Activated CD4-positive, alpha-beta memory T cell treated with anti-CD3 and anti-CD28 coated beads, Interleukin-2, amount 10 ng/mL, durations not matched to agents 7 days and 5 days (primary cell): ENCODE data around the gene TTN. TPM values are rescaled to one million over a fixed set of nuclear protein-coding genes. Genes with fewer than 3 reads are reported as not detected.

Experiments
- CTCF ChIA-PET: fragments of 350-600 bp; sonication (Branson Sonifier 250); formaldehyde crosslinking; loops from one replicate; lab custom pipeline; 2021; ENCODE audit warnings: antibody characterized with exemption, inconsistent platforms; lab: Charles Lee
- POLR2A ChIA-PET: fragments of 350-600 bp; sonication (Branson Sonifier 250); formaldehyde crosslinking; loops from one replicate; lab custom pipeline; 2021; ENCODE audit warnings: antibody characterized with exemption; lab: Charles Lee
- DNase-seq: peaks from one replicate; pipeline ENCODE4 v3.0.0-alpha.2; 2020
- H3K27ac Mint-ChIP-seq: one replicate; pipeline ENCODE4 v1.8.0; 2021; ENCODE audit warnings: mild to moderate bottlenecking, mixed read lengths
- H3K27me3 Mint-ChIP-seq: one replicate; pipeline ENCODE4 v1.8.0; 2021; ENCODE audit warnings: mixed read lengths
- H3K36me3 Mint-ChIP-seq: one replicate; pipeline ENCODE4 v1.8.0; 2021; ENCODE audit warnings: low read depth, mixed read lengths
- H3K4me1 Mint-ChIP-seq: one replicate; pipeline ENCODE4 v1.8.0; 2021; ENCODE audit warnings: mixed read lengths
- H3K4me3 Mint-ChIP-seq: one replicate; pipeline ENCODE4 v1.8.0; 2021; ENCODE audit warnings: mild to moderate bottlenecking, mixed read lengths
- H3K9me3 Mint-ChIP-seq: one replicate; pipeline ENCODE4 v1.8.0; 2021; ENCODE audit warnings: mixed read lengths
- total RNA-seq, 2 experiments: library from RNA; stranded (reverse); gene quantifications; one replicate each; pipeline ENCODE4 v1.2.3, GENCODE V29; 2021

TTN gene
- total RNA-seq, 2 experiments from 2014 or later = 2.1 to 2.3 TPM

DNA sequence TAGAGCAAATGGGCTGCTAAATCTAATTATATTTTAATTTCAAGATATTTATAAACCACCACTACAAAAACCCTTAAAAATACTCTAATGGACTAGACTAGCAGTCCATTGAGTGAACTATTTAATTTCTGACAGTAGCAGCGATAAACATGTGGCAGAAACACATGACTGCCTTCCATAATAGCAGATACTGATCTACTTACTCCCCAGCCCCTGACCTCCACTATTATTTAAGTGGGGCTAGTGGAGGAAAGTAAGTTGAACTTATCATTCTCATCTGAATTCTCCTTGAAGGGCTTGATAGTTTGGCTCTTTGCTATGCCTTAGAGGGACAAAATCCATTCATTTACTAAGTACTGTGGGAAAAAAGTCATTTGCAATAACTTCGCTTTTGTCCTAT, 90.8 kb downstream of the TTN start:
- CTCF ChIA-PET = no interaction called here

DNA sequence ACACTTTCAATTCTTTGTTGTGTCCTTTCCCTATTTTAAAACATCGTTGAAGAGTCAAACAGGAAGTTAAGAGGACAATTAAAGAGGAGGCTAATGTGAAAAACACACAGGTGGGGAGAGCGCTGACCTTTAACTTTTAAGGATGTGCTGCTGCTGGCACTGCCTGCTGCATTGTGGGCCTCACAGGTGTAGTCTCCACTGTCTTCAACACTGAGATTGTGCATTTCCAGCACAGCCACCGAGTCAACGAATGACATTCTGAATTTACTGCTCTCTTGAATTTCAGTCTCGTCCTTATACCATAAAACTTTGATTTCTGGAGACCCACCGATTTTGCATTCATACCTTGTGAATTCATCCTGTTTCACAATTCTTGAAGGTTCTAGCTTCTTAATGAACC, 91.9 kb downstream of the TTN start:
- ChIA-PET POLR2A (no interaction called here), CTCF (no interaction called here)
- H3K4me1 Mint-ChIP-seq = no peaks in the 10 kb centered on the region
- no peaks in the 10 kb centered on the region for H3K36me3 Mint-ChIP-seq
- DNase-seq = no peak
- H3K27me3 Mint-ChIP-seq = no peaks in the 10 kb centered on the region
- H3K9me3 Mint-ChIP-seq = no peaks in the 10 kb centered on the region
- H3K27ac Mint-ChIP-seq = no peak overlapping the region
- H3K4me3 Mint-ChIP-seq = no peak overlapping the region

More for the DNA sequence above, 90.8 kb downstream of the TTN start:
- Mint-ChIP-seq H3K36me3 (no peaks in the 10 kb centered on the region), H3K27ac (no peak overlapping the region), H3K4me3 (no peak overlapping the region), H3K27me3 (no peaks in the 10 kb centered on the region), H3K4me1 (no peaks in the 10 kb centered on the region), H3K9me3 (no peaks in the 10 kb centered on the region)
- no peak for DNase-seq
- POLR2A ChIA-PET = no interaction called here

DNA sequence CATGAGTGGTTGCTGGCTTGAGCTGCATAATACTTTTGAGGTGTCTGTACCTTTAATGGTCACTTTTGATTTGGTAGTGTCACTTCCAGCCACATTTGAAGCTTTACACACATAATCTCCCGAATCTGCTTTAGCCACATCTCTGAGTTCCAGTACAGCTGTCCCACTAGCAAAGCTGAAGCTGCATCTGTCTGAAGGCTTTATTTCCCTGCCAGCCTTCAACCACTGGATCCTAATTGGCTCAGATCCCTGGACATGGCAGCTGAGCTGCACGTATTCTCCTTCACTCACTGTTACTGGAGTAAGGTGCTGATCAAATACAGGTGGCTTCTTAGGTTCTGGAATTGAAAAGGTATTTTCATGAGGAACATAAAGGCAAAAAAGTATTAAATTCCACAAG, 99.7 kb downstream of the TTN start:
- H3K36me3 Mint-ChIP-seq = no peaks in the 10 kb centered on the region
- no peak overlapping the region for H3K27ac Mint-ChIP-seq
- DNase-seq = no peak
- H3K27me3 Mint-ChIP-seq = no peaks in the 10 kb centered on the region
- ChIA-PET CTCF (interaction anchor here (0.6 kb wide), 1 partner anchor 177 kb away, joined by 3 read pairs; no protein-coding TSS in a partner anchor), POLR2A (no interaction called here)
- no peak overlapping the region for H3K4me3 Mint-ChIP-seq
- no peaks in the 10 kb centered on the region for H3K4me1 Mint-ChIP-seq
- no peaks in the 10 kb centered on the region for H3K9me3 Mint-ChIP-seq

DNA sequence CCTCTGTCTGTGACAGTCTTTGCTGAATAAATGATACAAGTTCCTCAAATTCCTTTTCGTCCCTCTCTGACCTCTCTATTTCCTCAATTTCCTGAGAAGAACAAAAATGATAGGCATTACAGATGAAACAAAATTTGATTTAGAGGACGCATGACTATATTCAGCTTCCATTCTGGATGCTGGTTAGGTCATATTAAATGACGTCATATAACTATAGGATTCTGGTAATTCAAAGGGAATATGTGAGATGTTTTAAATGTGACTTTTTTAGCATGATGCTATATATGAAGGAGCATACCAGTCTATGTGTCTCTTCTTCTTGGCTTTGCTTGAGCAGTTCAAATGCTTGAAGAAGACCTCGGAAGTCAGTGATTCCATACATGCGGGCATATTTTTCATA, 102.3 kb downstream of the TTN start:
- Mint-ChIP-seq H3K4me3 (no peak overlapping the region), H3K27ac (no peak overlapping the region), H3K9me3 (no peaks in the 10 kb centered on the region), H3K4me1 (peaks cover 1% of the 10 kb centered on the region), H3K27me3 (peaks cover 2% of the 10 kb centered on the region), H3K36me3 (no peaks in the 10 kb centered on the region)
- ChIA-PET POLR2A (no interaction called here), CTCF (no interaction called here)
- no peak for DNase-seq

DNA sequence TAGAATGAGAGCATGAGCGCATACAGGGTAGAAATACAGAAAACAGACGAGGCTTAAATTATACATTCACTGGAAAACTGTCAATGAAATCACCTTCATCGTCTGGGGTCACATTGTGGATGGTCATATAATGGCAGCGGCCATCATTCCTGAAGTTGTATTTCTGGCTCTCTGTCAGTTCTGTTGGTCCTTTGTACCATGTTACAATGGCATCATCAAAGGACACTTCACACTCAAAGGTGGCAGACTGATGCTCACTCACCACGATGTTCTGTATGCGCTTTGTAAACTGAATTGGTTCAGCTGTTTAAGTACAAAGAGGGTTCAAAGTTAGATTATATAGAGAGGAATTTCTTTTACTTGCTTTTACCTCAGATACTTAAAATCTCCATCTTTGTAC, 104.9 kb downstream of the TTN start:
- no peak overlapping the region for H3K4me3 Mint-ChIP-seq
- CTCF ChIA-PET = no interaction called here
- POLR2A ChIA-PET = no interaction called here
- no peak overlapping the region for H3K27ac Mint-ChIP-seq
- H3K4me1 Mint-ChIP-seq = peaks cover 1% of the 10 kb centered on the region
- no peaks in the 10 kb centered on the region for H3K9me3 Mint-ChIP-seq
- no peak for DNase-seq
- no peaks in the 10 kb centered on the region for H3K36me3 Mint-ChIP-seq
- H3K27me3 Mint-ChIP-seq = peaks cover 2% of the 10 kb centered on the region

DNA sequence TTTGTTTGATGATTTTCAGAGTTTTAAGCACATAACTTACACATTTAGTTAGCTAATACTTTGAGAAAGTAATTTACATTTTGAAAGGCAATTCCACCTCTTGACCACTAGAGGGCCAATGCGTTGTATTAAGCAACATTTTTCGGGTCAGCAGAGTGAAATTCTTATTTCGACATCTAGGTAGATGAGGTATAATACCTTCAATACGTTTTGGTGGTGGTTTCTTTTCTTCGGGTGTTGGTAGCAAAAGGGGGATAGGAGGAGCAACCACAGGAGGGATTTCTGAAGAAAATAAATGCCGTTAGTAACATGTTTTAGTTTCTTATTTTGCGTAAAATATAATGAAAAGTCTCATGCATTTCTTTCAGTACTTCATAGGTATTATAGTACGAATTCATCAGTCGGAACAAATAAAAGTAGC, 106.3 kb downstream of the TTN start:
- Mint-ChIP-seq H3K4me1 (peaks cover 1% of the 10 kb centered on the region), H3K9me3 (no peaks in the 10 kb centered on the region), H3K27me3 (peaks cover 2% of the 10 kb centered on the region), H3K4me3 (no peak overlapping the region), H3K36me3 (no peaks in the 10 kb centered on the region), H3K27ac (no peak overlapping the region)
- ChIA-PET CTCF (interaction anchor here (0.6 to 2.4 kb wide), 13 partner anchors 10 to 212 kb away, joined by 3 to 8 read pairs (median 5); no protein-coding TSS in a partner anchor), POLR2A (interaction anchor here (1.8 kb wide), 1 partner anchor 29 kb away, joined by 3 read pairs; no protein-coding TSS in a partner anchor)
- DNase-seq = no peak

DNA sequence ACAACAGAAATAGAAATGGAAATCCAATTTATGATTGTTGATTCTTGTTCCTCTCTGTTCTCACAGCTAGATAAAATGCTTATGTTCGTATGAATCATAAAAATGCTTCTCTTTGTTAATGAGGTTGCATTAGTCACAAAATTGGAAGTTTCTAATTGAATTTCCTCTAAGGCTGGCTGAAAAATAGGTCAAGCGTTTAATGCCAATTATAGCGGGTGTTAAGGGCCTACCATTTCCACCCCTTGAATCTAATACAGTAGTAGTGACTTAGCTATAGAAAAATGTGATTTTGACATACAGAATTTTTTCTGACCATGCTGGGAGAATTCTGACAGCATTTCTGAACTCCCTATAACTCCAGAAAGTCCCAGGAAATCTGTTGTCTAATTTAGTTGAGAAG, 107.1 kb downstream of the TTN start:
- POLR2A ChIA-PET = interaction anchor here (1.8 kb wide), 1 partner anchor 30 kb away, joined by 3 read pairs; no protein-coding TSS in a partner anchor
- DNase-seq = no peak
- no peaks in the 10 kb centered on the region for H3K36me3 Mint-ChIP-seq
- no peak overlapping the region for H3K4me3 Mint-ChIP-seq
- peaks cover 6% of the 10 kb centered on the region for H3K27me3 Mint-ChIP-seq
- CTCF ChIA-PET = interaction anchor here (0.6 to 2.4 kb wide), 15 partner anchors 9 to 589 kb away, joined by 3 to 8 read pairs (median 4); no protein-coding TSS in a partner anchor
- H3K27ac Mint-ChIP-seq = no peak overlapping the region
- H3K9me3 Mint-ChIP-seq = no peaks in the 10 kb centered on the region
- H3K4me1 Mint-ChIP-seq = peaks cover 1% of the 10 kb centered on the region

DNA sequence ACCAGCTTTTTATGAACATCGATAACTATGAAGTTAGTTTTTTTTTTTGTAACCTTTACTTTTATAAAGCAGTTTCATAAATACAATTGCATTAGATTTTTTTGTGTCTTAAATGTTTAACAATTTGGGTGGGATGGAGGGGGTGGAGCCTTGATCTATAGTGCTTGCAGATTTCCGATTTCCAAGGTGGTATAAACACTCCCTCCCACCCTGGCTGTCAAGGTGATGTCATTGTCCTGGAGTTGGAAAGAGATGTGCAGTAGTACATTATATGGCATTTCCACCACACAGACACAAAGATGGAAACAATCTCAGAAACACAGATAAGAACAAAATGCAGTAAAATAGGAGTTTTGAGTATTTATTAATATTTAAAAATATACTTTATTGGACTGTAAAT, 114.4 kb downstream of the TTN start:
- Mint-ChIP-seq H3K4me1 (no peaks in the 10 kb centered on the region), H3K27ac (no peak overlapping the region), H3K4me3 (no peak overlapping the region), H3K9me3 (no peaks in the 10 kb centered on the region), H3K27me3 (peaks cover 8% of the 10 kb centered on the region), H3K36me3 (no peaks in the 10 kb centered on the region)
- POLR2A ChIA-PET = no interaction called here
- DNase-seq = no peak
- CTCF ChIA-PET = no interaction called here

DNA sequence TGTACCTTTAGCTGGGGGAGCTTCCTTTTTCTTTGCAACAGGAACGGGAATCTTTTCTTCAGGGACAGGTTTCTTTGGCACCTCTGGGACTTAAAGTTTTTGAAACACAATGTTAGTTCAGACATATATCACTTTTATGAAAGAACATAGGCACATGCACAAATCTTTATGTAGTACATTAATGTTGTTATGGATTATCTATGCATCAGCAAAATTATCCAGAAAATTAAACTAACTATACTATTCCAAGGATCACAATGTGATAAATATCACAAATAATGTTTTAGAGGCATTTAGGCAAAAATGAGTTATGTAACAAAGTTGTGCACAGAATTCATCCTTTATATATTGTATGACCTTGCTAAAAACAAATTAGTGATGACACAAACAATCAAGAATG, 117.4 kb downstream of the TTN start:
- POLR2A ChIA-PET = no interaction called here

DNA sequence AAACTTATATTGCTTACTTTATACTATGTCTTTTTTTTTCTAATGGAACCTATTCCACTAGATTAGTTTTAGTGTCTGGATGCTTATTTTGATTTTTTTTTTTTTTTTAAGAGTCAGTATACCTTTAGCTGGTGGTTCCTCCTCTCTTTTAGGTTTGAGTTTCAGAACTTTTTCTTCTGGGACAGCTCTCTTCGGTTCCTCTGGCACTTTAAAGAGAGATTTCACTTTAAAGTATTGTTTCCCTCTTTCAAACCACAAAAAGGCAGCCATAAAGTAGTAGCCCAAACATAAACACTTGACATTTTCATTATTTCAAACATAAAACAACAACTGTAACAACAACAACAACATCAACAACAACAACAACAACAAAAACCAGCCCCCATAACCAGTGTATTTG, 123.3 kb downstream of the TTN start:
- ChIA-PET CTCF (no interaction called here), POLR2A (no interaction called here)
- Mint-ChIP-seq H3K36me3 (no peaks in the 10 kb centered on the region), H3K9me3 (no peaks in the 10 kb centered on the region), H3K27ac (no peak overlapping the region), H3K4me3 (no peak overlapping the region), H3K27me3 (peaks cover 2% of the 10 kb centered on the region), H3K4me1 (no peaks in the 10 kb centered on the region)
- no peak for DNase-seq

More for the DNA sequence above, 117.4 kb downstream of the TTN start:
- DNase-seq = no peak
- Mint-ChIP-seq H3K36me3 (no peaks in the 10 kb centered on the region), H3K27ac (no peak overlapping the region), H3K4me3 (no peak overlapping the region), H3K9me3 (no peaks in the 10 kb centered on the region), H3K27me3 (peaks cover 4% of the 10 kb centered on the region), H3K4me1 (no peaks in the 10 kb centered on the region)
- CTCF ChIA-PET = interaction anchor here (1.0 kb wide), 1 partner anchor 19 kb away, joined by 4 read pairs; no protein-coding TSS in a partner anchor

DNA sequence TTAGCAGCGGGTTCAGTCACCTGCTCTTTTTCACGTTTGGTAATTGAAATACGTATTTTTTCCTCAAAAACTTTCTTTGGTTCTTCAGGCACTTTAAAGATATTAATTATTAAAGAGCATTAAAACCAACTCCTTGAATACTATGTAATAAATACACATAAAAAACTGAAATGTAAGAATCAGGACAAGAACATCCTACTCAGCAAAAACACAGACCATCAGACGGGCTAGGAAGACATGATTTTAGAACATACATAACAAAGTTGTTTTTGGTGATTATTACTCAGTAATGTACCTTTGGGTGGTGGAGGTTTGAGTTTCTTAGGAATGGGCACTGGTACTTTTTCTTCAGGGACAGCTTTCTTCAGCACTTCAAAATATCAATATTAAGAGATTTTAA, 126.1 kb downstream of the TTN start:
- POLR2A ChIA-PET = no interaction called here
- H3K9me3 Mint-ChIP-seq = no peaks in the 10 kb centered on the region
- H3K27ac Mint-ChIP-seq = no peak overlapping the region
- no peaks in the 10 kb centered on the region for H3K36me3 Mint-ChIP-seq
- H3K4me1 Mint-ChIP-seq = no peaks in the 10 kb centered on the region
- CTCF ChIA-PET = no interaction called here
- DNase-seq = no peak
- H3K4me3 Mint-ChIP-seq = no peak overlapping the region
- peaks cover 2% of the 10 kb centered on the region for H3K27me3 Mint-ChIP-seq

DNA sequence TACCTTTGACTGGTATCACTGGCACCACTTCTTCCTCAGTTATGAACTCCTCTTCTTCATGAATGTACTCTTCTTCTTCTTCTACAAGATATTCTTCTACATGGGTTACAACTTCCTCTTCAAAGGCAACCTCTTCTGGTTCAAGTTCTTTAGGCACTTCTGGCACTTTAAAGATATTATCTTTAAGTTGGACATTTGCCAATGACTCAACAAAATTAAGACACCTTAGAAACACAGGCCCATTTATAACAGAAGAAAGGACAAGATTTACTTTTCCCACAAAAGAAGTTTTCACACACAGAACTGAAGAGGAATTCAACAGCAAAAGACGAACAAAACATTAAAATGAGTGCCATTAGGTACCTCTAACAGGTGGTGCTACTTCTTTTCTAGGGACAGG, 127.3 kb downstream of the TTN start:
- Mint-ChIP-seq H3K4me1 (no peaks in the 10 kb centered on the region), H3K4me3 (no peak overlapping the region), H3K27me3 (peaks cover 2% of the 10 kb centered on the region), H3K9me3 (no peaks in the 10 kb centered on the region), H3K27ac (no peak overlapping the region), H3K36me3 (no peaks in the 10 kb centered on the region)
- ChIA-PET POLR2A (no interaction called here), CTCF (no interaction called here)
- no peak for DNase-seq

DNA sequence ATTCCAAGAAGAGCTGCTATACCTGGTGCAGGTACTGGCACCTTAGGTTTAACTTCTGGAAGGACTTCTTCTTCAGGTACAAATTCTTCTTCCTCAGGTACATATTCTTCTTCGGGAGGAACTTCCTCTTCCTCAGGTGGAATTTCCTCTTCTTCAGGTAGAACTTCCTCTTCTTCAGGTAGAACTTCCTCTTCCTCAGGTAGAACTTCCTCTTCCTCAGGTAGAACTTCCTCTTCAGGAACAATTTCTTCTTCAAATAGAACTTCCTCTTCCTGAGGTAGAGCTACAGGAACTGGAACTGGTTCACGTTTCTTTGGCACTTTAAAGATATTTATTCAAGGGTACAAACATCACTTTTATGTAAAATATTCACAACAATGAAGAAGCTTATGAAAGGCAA, 129.6 kb downstream of the TTN start:
- DNase-seq = no peak
- no peaks in the 10 kb centered on the region for H3K36me3 Mint-ChIP-seq
- no peak overlapping the region for H3K4me3 Mint-ChIP-seq
- POLR2A ChIA-PET = no interaction called here
- CTCF ChIA-PET = no interaction called here
- H3K4me1 Mint-ChIP-seq = no peaks in the 10 kb centered on the region
- H3K27ac Mint-ChIP-seq = no peak overlapping the region
- no peaks in the 10 kb centered on the region for H3K9me3 Mint-ChIP-seq
- peaks cover under 1% of the 10 kb centered on the region for H3K27me3 Mint-ChIP-seq

DNA sequence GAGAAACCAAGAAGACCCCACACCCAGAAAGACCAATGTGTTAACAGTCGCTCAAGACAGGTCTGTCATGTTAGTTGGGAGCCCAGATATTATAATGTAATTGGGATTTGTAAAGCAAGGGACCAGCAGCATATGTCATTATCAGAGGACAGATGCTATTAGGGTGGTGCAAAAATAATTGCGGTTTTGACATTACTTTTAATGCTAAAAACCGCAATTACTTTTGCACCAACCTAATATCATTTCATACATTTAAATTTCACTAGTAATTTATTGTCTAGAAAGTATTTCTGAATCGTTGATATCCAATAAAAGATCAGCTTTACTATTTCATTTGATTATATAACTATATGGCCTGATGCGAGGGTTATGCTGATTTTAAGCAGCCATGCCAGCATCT, 131.2 kb downstream of the TTN start:
- Mint-ChIP-seq H3K36me3 (no peaks in the 10 kb centered on the region), H3K9me3 (no peaks in the 10 kb centered on the region), H3K4me3 (no peak overlapping the region), H3K27ac (no peak overlapping the region), H3K27me3 (no peaks in the 10 kb centered on the region), H3K4me1 (no peaks in the 10 kb centered on the region)
- ChIA-PET POLR2A (no interaction called here), CTCF (no interaction called here)
- DNase-seq = no peak
